RWPE2 (cell line): ENCODE results near the gene EPB41L4A.

ENCODE experiments used
- ATAC-seq: fragments of 200-7000 bp; cut with Tn5 transposase; 3 replicates; pipeline ENCODE4 v1.9.1; 2021; ENCODE audit warnings: low read depth
- DNase-seq: peaks from one replicate; pipeline ENCODE4 v3.0.0-alpha.2; 2020; ENCODE audit warnings: low spot score
- H3K27ac ChIP-seq: fragments of 450-650 bp; 2 replicates; pipeline ENCODE4 v1.5.1; 2017; ENCODE audit warnings: mild to moderate bottlenecking; ENCODE audit not compliant: poor library complexity, severe bottlenecking
- H3K27me3 ChIP-seq: fragments of 250-450 bp; sonication (Bioruptor Pico); 2 replicates; pipeline ENCODE4 v1.5.1; 2021; ENCODE audit warnings: mild to moderate bottlenecking, moderate library complexity; ENCODE audit not compliant: insufficient read depth, poor library complexity, severe bottlenecking
- H3K36me3 ChIP-seq: fragments of 250-450 bp; sonication (Bioruptor Pico); 2 replicates; pipeline ENCODE4 v1.5.1; 2020; ENCODE audit warnings: low read depth, mild to moderate bottlenecking, moderate library complexity
- H3K4me1 ChIP-seq: fragments of 250-450 bp; sonication (Bioruptor Pico); 2 replicates; pipeline ENCODE4 v1.5.1; 2021; ENCODE audit warnings: mild to moderate bottlenecking, moderate library complexity; ENCODE audit not compliant: insufficient read depth, poor library complexity, severe bottlenecking
- H3K4me3 ChIP-seq: fragments of 250-450 bp; sonication (Bioruptor Pico); 2 replicates; pipeline ENCODE4 v1.5.1; 2021; ENCODE audit warnings: mild to moderate bottlenecking, moderate library complexity; ENCODE audit not compliant: severe bottlenecking
- H3K9me3 ChIP-seq: fragments of 250-450 bp; sonication (Bioruptor Pico); 2 replicates; pipeline ENCODE4 v1.5.1; 2021; ENCODE audit warnings: mild to moderate bottlenecking, moderate library complexity; ENCODE audit not compliant: severe bottlenecking
- TF ChIP-seq, protein P1 (sequence below): fragments of 450-650 bp; IDR thresholded peaks from one replicate; pipeline ENCODE4 v1.5.1; 2017; ENCODE audit warnings: mild to moderate bottlenecking, moderate library complexity; ENCODE audit not compliant: poor library complexity, severe bottlenecking

EPB41L4A gene

DNA sequence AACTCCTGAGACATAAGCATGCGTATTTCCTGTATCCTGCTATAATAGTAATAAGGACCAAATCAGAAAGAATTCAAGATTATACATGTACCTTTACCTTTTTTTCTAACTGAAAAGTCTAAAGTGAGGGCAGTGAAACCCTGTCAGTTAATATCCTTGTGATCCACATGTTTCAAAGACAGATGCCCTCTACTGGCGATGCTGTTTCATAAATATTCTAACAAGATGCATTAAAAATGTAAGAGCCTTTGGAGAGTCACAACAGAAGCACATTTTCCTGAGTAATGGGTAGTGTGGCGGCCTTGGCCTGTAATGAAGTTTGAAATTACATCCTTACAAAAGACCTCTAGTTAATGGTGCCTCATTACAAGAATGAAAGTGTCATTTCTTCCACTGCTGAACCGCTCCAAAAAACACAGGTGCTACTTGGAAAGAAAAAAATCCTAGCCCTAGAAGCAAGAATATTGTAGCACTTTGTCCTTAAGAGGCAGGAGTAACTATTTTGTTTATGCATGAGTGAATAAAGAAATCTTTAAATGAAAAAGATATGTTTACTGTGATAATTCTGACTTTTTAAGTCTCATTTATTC is 232.6 kb downstream of the EPB41L4A start:
- DNase-seq: no peak

DNA sequence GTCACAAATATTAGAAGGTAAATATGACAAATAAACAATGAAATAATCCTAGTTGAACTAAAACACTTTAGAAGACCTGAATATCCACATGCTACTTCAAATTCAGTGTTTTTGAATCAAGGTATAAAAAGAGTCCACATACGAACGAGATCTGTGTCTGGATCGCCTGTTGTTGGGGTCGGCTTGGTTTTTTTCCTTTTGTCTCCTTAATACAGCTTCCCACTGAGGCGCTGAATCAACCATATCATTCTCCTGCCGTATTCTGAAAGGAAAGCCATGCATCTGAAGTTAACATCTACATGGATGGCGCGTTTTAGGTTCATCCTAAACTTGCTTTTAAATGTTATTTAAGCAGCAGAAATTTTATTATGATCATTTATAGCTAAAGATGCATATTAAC is 235.2 kb downstream of the EPB41L4A start:
- no peaks in the 10 kb centered on the region for H3K9me3 ChIP-seq
- no peak for DNase-seq
- TF ChIP-seq, protein P1, sequence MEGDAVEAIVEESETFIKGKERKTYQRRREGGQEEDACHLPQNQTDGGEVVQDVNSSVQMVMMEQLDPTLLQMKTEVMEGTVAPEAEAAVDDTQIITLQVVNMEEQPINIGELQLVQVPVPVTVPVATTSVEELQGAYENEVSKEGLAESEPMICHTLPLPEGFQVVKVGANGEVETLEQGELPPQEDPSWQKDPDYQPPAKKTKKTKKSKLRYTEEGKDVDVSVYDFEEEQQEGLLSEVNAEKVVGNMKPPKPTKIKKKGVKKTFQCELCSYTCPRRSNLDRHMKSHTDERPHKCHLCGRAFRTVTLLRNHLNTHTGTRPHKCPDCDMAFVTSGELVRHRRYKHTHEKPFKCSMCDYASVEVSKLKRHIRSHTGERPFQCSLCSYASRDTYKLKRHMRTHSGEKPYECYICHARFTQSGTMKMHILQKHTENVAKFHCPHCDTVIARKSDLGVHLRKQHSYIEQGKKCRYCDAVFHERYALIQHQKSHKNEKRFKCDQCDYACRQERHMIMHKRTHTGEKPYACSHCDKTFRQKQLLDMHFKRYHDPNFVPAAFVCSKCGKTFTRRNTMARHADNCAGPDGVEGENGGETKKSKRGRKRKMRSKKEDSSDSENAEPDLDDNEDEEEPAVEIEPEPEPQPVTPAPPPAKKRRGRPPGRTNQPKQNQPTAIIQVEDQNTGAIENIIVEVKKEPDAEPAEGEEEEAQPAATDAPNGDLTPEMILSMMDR: no peak
- peaks cover 12% of the 10 kb centered on the region for H3K4me1 ChIP-seq
- H3K27ac ChIP-seq: no peak overlapping the region
- H3K27me3 ChIP-seq: no peaks in the 10 kb centered on the region
- H3K36me3 ChIP-seq: no peaks in the 10 kb centered on the region
- H3K4me3 ChIP-seq: no peak overlapping the region
- ATAC-seq: no peak

More for the DNA sequence above, 232.6 kb downstream of the EPB41L4A start:
- Histone ChIP-seq H3K27me3 (no peaks in the 10 kb centered on the region), H3K27ac (no peak overlapping the region), H3K4me3 (no peak overlapping the region), H3K36me3 (no peaks in the 10 kb centered on the region), H3K9me3 (no peaks in the 10 kb centered on the region), H3K4me1 (peaks cover 12% of the 10 kb centered on the region)
- TF ChIP-seq, protein P1: peak; percentile 90
- peak; percentile 28; the same call in 1 of the 3 replicates for ATAC-seq

DNA sequence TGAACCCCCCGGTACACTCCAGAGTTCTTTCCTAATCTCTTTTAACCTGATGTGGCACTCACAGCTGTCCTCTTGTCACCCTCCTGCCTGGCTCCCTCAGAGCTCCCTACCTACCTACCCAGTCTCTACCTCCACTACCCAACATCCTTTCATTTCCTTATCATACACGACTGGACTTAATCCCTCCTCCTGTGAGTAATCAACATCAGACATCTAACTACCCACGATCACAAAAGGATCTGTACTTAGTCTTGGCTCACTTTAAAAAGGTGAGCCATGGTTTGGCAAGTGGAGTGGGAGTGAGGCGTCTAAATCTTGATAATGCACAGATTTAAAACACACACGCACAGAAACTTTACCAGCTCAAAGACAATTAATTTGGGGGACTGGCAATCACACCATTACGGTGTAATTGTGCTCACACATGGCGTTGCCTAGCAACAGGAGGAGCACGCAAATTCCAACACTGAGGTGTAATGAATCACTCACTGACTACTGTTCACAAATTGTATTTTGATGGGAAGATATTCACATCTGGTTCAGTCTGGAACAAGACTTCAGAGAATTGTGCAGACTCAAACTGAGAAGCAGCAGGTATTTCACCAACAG is 235.9 kb downstream of the EPB41L4A start:
- no peak overlapping the region for H3K27ac ChIP-seq
- H3K9me3 ChIP-seq: no peaks in the 10 kb centered on the region
- H3K4me1 ChIP-seq: peaks cover 12% of the 10 kb centered on the region
- ATAC-seq (peak; percentile 90), DNase-seq (no peak)
- no peaks in the 10 kb centered on the region for H3K27me3 ChIP-seq
- no peaks in the 10 kb centered on the region for H3K36me3 ChIP-seq
- TF ChIP-seq, protein P1: no peak
- H3K4me3 ChIP-seq: no peak overlapping the region

DNA sequence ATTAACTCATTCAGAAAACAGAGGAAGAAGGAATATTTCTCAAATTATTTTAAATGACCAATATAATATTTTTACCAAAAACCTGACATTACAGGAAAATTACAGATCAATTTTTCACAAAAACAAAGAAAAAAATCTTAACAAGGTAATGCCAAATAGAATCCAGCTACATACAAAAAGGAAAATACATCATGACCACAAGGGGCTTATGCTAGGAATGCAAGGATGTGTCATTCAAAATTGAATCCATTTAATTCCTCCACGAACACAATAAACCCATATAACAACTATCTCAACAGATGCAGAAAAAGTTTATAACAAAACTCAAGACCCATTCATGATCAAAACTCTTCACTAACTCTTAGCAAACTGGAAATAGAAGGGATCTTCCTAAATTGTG is 239.8 kb downstream of the EPB41L4A start:
- DNase-seq (no peak), ATAC-seq (no peak)
- no peak overlapping the region for H3K27ac ChIP-seq
- TF ChIP-seq, protein P1: no peak
- no peak overlapping the region for H3K4me3 ChIP-seq
- no peaks in the 10 kb centered on the region for H3K9me3 ChIP-seq
- H3K36me3 ChIP-seq: 0 out of 2 replicates have a peak, but pooled peaks cover 5% of the 10 kb centered on the region
- H3K4me1 ChIP-seq: peaks cover 16% of the 10 kb centered on the region
- no peaks in the 10 kb centered on the region for H3K27me3 ChIP-seq
